OCI-LY1 (cell line): ENCODE measurements around the gene USP36.

ENCODE experiments used
- H2AFZ ChIP-seq: fragments of 200-600 bp; sonication (generic), shearing (Covaris generic); 2 replicates; pipeline ENCODE4 v1.6.0; 2014; ENCODE audit warnings: antibody characterized with exemption, mild to moderate bottlenecking, low read length
- H3F3A ChIP-seq: fragments of 200-600 bp; sonication (generic), shearing (Covaris generic); 2 replicates; pipeline ENCODE4 v1.6.0; 2014; ENCODE audit warnings: mild to moderate bottlenecking, antibody characterized with exemption, low read length, moderate library complexity; ENCODE audit not compliant: insufficient read depth
- H3K27ac ChIP-seq: fragments of 200-600 bp; sonication (generic); 2 replicates; pipeline ENCODE4 v1.5.1; 2014; ENCODE audit warnings: low read length, mixed run types, mild to moderate bottlenecking, low read depth; ENCODE audit not compliant: poor library complexity, severe bottlenecking
- H3K27me3 ChIP-seq: fragments of 200-600 bp; sonication (generic); 2 replicates; pipeline ENCODE4 v1.6.0; 2014; ENCODE audit warnings: antibody characterized with exemption, mild to moderate bottlenecking, low read length, moderate library complexity; ENCODE audit not compliant: insufficient read depth
- H3K36me3 ChIP-seq: fragments of 200-600 bp; sonication (generic); 2 replicates; pipeline ENCODE4 v1.6.1; 2014; ENCODE audit warnings: mild to moderate bottlenecking, antibody characterized with exemption, low read length, moderate library complexity, mixed read lengths; ENCODE audit not compliant: insufficient read depth
- H3K4me1 ChIP-seq: fragments of 200-600 bp; sonication (generic); 2 replicates; pipeline ENCODE4 v1.5.1; 2014; ENCODE audit warnings: mild to moderate bottlenecking, low read length, moderate library complexity; ENCODE audit not compliant: insufficient read depth, severe bottlenecking
- H3K4me2 ChIP-seq: fragments of 200-600 bp; sonication (generic), shearing (Covaris generic); 2 replicates; pipeline ENCODE4 v1.6.1; 2014; ENCODE audit warnings: low read length
- H3K4me3 ChIP-seq: fragments of 200-600 bp; sonication (generic); 2 replicates; pipeline ENCODE4 v1.5.1; 2014; ENCODE audit warnings: low read length, low read depth, mild to moderate bottlenecking, mixed read lengths; ENCODE audit not compliant: poor library complexity, severe bottlenecking
- H3K79me2 ChIP-seq: fragments of 200-600 bp; shearing (Covaris generic); 2 replicates; pipeline ENCODE4 v1.6.1; 2016; ENCODE audit warnings: mixed run types, low read length, mixed read lengths; ENCODE audit not compliant: insufficient read depth
- H3K9ac ChIP-seq: fragments of 200-600 bp; sonication (generic), shearing (Covaris generic); 2 replicates; pipeline ENCODE4 v1.6.1; 2014; ENCODE audit warnings: mild to moderate bottlenecking, low read length, mixed read lengths
- H3K9me2 ChIP-seq: fragments of 200-600 bp; sonication (generic), shearing (Covaris generic); 2 replicates; pipeline ENCODE4 v1.6.1; 2014; ENCODE audit warnings: low read depth, mild to moderate bottlenecking, low read length, mixed read lengths
- H3K9me3 ChIP-seq: fragments of 200-600 bp; shearing (Covaris generic); 2 replicates; pipeline ENCODE4 v1.6.1; 2014; ENCODE audit warnings: low read length, mixed read lengths
- H4K20me1 ChIP-seq: fragments of 200-600 bp; sonication (generic), shearing (Covaris generic); 2 replicates; pipeline ENCODE4 v1.6.0; 2016; ENCODE audit warnings: mild to moderate bottlenecking, low read length; ENCODE audit not compliant: insufficient read depth
- EZH2 ChIP-seq: fragments of 200-600 bp; sonication (generic), shearing (Covaris generic); IDR thresholded peaks from 2 replicates; pipeline ENCODE4 v1.8.0; 2017; ENCODE audit warnings: borderline replicate concordance, mixed run types, mild to moderate bottlenecking, antibody characterized with exemption, low read length, moderate library complexity, mixed read lengths
- TF ChIP-seq, protein P1 (sequence below): fragments of 200-600 bp; sonication (generic), shearing (Covaris generic); IDR thresholded peaks from 2 replicates; pipeline ENCODE4 v1.5.1; 2017; ENCODE audit warnings: mild to moderate bottlenecking, antibody characterized with exemption, low read length, moderate library complexity, mixed read lengths

Gene USP36

GRCh38 chr17:78820841-78821240 is 19.8 kb downstream of the USP36 start:
- Histone ChIP-seq H3K4me2 (no peak overlapping the region), H3F3A (no peaks in the 10 kb centered on the region), H3K4me1 (no peaks in the 10 kb centered on the region), H3K27me3 (no peaks in the 10 kb centered on the region), H3K79me2 (no peaks in the 10 kb centered on the region), H3K9me2 (no peaks in the 10 kb centered on the region), H3K9ac (no peak overlapping the region), H2AFZ (no peak overlapping the region), H3K9me3 (no peaks in the 10 kb centered on the region), H3K36me3 (peaks cover 93% of the 10 kb centered on the region), H4K20me1 (no peaks in the 10 kb centered on the region), H3K4me3 (no peak overlapping the region), H3K27ac (no peak overlapping the region)
- TF ChIP-seq, protein P1, sequence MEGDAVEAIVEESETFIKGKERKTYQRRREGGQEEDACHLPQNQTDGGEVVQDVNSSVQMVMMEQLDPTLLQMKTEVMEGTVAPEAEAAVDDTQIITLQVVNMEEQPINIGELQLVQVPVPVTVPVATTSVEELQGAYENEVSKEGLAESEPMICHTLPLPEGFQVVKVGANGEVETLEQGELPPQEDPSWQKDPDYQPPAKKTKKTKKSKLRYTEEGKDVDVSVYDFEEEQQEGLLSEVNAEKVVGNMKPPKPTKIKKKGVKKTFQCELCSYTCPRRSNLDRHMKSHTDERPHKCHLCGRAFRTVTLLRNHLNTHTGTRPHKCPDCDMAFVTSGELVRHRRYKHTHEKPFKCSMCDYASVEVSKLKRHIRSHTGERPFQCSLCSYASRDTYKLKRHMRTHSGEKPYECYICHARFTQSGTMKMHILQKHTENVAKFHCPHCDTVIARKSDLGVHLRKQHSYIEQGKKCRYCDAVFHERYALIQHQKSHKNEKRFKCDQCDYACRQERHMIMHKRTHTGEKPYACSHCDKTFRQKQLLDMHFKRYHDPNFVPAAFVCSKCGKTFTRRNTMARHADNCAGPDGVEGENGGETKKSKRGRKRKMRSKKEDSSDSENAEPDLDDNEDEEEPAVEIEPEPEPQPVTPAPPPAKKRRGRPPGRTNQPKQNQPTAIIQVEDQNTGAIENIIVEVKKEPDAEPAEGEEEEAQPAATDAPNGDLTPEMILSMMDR = no peak
- TF ChIP-seq EZH2 = no peak

DNA sequence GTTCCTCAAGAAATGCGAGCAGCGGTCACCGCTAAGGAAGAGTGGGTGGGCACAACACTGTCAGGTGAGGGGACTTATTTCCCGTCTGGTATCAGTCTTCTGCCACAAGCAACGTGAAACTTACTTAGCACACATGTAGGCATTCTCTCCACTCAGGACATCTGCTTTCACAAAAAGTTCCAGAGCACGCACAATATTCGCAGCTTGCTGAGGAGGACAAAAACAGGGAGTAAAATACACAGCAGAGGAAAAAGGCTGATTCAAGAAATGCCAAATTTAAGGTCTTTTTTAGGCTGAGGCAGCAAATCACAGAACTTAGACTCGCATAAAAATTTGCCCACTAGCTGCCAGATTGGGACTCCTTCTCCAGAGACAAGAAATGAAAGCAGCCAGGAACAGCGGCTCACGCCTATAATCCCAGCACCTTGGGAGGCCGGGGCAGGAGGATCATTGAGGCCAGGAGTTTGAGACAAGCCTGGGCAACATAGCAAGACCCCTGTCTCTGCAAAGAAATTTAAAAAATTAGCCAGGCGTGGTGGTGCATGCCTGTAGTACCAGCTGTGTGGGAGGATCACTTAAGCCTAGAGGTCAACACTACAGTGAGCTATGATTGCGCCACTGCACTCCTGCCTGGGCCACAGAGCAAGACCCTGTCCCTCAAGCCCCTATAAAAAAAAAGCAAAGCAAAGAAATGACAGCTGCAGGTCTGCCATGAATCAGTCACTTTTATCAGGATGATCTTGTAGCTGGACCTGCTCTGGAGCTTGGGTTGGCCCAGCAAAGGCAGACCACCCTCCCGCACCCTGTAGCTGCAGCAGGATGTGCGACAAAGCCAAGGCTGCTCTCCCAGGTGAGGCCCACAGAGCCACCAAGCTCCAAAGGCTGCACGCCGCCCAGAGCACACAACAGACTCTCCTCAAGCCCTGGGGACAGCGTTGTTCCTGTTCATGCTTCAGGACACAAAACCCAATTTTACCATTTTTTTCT is 20.5 kb downstream of the USP36 start:
- Histone ChIP-seq H3K79me2 (no peaks in the 10 kb centered on the region), H3K9me3 (no peaks in the 10 kb centered on the region), H3K4me3 (no peak overlapping the region), H3K9ac (no peak overlapping the region), H3K27ac (no peak overlapping the region), H3F3A (no peaks in the 10 kb centered on the region), H3K4me2 (no peak overlapping the region), H3K27me3 (no peaks in the 10 kb centered on the region), H3K4me1 (no peaks in the 10 kb centered on the region), H3K9me2 (no peaks in the 10 kb centered on the region), H3K36me3 (peaks cover 93% of the 10 kb centered on the region), H2AFZ (no peak overlapping the region), H4K20me1 (no peaks in the 10 kb centered on the region)
- TF ChIP-seq, protein P1 = no peak
- TF ChIP-seq EZH2 = no peak

DNA sequence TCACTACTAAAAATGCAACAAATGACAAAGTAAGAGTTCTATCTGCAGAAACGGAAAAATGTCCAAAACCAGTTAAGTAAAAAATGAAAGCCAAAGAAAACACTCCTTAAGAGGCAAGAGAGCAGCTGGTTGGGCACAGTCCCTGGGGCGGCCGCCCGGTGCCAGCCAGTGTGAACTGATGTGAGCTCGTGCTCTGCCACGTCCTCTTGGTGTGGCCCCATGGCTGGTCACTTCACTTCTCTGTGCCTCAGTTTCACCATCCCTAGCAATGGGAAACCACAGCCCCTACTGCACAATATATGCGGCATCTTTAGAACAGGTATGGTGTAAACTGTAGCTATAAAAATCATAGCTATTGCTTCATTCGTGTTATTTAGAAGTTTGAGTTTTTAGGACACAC is 21.2 kb downstream of the USP36 start:
- Histone ChIP-seq H3K9me3 (no peaks in the 10 kb centered on the region), H3K4me1 (no peaks in the 10 kb centered on the region), H2AFZ (no peak overlapping the region), H3K36me3 (peaks cover 93% of the 10 kb centered on the region), H3F3A (no peaks in the 10 kb centered on the region), H3K4me3 (no peak overlapping the region), H3K9me2 (no peaks in the 10 kb centered on the region), H3K27ac (no peak overlapping the region), H4K20me1 (no peaks in the 10 kb centered on the region), H3K79me2 (no peaks in the 10 kb centered on the region), H3K27me3 (no peaks in the 10 kb centered on the region), H3K9ac (no peak overlapping the region), H3K4me2 (no peak overlapping the region)
- TF ChIP-seq, protein P1 = no peak
- no peak for TF ChIP-seq EZH2
